B cell (primary cell): ENCODE measurements around the gene PPP2R2C. TPM values are rescaled to one million over a fixed set of nuclear protein-coding genes. Genes with fewer than 3 reads are reported as not detected.

Source experiments
- ATAC-seq: fragments of 200-7000 bp; cut with Tn5 transposase; one replicate; pipeline ENCODE4 v1.10.0; 2021; ENCODE audit warnings: low read depth, mild to moderate bottlenecking, moderate number of reproducible peaks, moderate library complexity
- CTCF ChIA-PET: fragments of 350-600 bp; sonication (Branson Sonifier 250); formaldehyde crosslinking; loops from one replicate; lab custom pipeline; 2021; ENCODE audit warnings: antibody characterized with exemption, inconsistent platforms; lab: Charles Lee
- POLR2A ChIA-PET: fragments of 350-600 bp; sonication (Branson Sonifier 250); formaldehyde crosslinking; loops from one replicate; lab custom pipeline; 2021; ENCODE audit warnings: antibody characterized with exemption; lab: Charles Lee
- DNase-seq: peaks from one replicate; pipeline ENCODE4 v3.0.0; 2013
- H2AFZ ChIP-seq: 2 replicates; pipeline ENCODE4 v1.6.1; 2012; ENCODE audit warnings: mild to moderate bottlenecking, low read depth, low read length; ENCODE audit not compliant: insufficient read depth, poor library complexity, severe bottlenecking
- H3K27ac ChIP-seq, 2 donors: 1 replicate in 1 of 2; 2 replicates in 1 of 2; pipeline ENCODE4 v1.5.1; 2012 to 2013; ENCODE audit warnings: low read length in 2 of 2, mild to moderate bottlenecking in 2 of 2, moderate library complexity in 1 of 2
- H3K27me3 ChIP-seq, 4 experiments: fragments of 200-600 bp in 1 of 4; sonication (generic) in 1 of 4; replicated peaks in 1 of 4; 1 replicate in 2 of 4; 2 replicates in 2 of 4; pipeline versions ENCODE4 v1.6.1 to v1.7.0; 2013 to 2016; ENCODE audit warnings: low read length in 3 of 4, mild to moderate bottlenecking in 2 of 4, mixed read lengths in 1 of 4, moderate library complexity in 1 of 4; ENCODE audit not compliant: insufficient read depth in 4 of 4, control insufficient read depth in 3 of 4; ENCODE audit errors: control extremely low read depth in 1 of 4
- H3K36me3 ChIP-seq, 2 experiments: replicated peaks in 1 of 2; 1 replicate in 1 of 2; 2 replicates in 1 of 2; pipeline versions ENCODE4 v1.6.1 to v1.7.1; 2013; ENCODE audit warnings: low read length in 1 of 2; ENCODE audit not compliant: insufficient read depth in 2 of 2, control insufficient read depth in 1 of 2; ENCODE audit errors: control extremely low read depth in 1 of 2, extremely low read depth in 1 of 2
- H3K4me1 ChIP-seq, 2 donors: fragments of 200-600 bp in 1 of 2; sonication (generic) in 1 of 2; 1 replicate in 1 of 2; 2 replicates in 1 of 2; pipeline versions ENCODE4 v1.5.1 to v1.6.1; 2013 to 2017; ENCODE audit warnings: low read length in 2 of 2; ENCODE audit not compliant: control insufficient read depth in 2 of 2, insufficient read depth in 2 of 2
- H3K4me2 ChIP-seq: replicated peaks from 2 replicates; pipeline ENCODE3; 2012; ENCODE audit warnings: mild to moderate bottlenecking, low read depth, low read length; ENCODE audit not compliant: poor library complexity, severe bottlenecking
- H3K4me3 ChIP-seq, 5 experiments: fragments of 200-600 bp in 1 of 5; sonication (generic) in 1 of 5; 1 replicate in 3 of 5; 2 replicates in 2 of 5; pipeline versions ENCODE4 v1.5.1 to v1.7.0; 2011 to 2016; ENCODE audit warnings: low read length in 4 of 5, mild to moderate bottlenecking in 4 of 5, low read depth in 2 of 5, control low read depth in 1 of 5, moderate library complexity in 1 of 5; ENCODE audit not compliant: insufficient read depth in 1 of 5; ENCODE audit errors: control extremely low read depth in 1 of 5, extremely low read depth in 1 of 5
- H3K79me2 ChIP-seq: fragments of 200-600 bp; sonication (generic); one replicate; pipeline ENCODE4 v1.6.0; 2016; ENCODE audit warnings: low read length; ENCODE audit not compliant: control insufficient read depth, insufficient read depth
- H3K9ac ChIP-seq: fragments of 200-600 bp; sonication (generic); 2 replicates; pipeline ENCODE4 v1.6.1; 2017; ENCODE audit warnings: mild to moderate bottlenecking, low read length, moderate library complexity
- H3K9me3 ChIP-seq, 3 donors: one replicate each; pipeline versions ENCODE4 v1.6.1 to v1.7.1; 2013; ENCODE audit warnings: low read length in 2 of 3; ENCODE audit not compliant: control insufficient read depth in 2 of 3, insufficient read depth in 1 of 3; ENCODE audit errors: control extremely low read depth in 1 of 3
- H4K20me1 ChIP-seq: 2 replicates; pipeline ENCODE4 v1.6.0; 2012; ENCODE audit warnings: mild to moderate bottlenecking, low read length; ENCODE audit not compliant: insufficient read depth, control insufficient read depth, poor library complexity, severe bottlenecking
- H3K27ac Mint-ChIP-seq: one replicate; pipeline ENCODE4 v1.8.0; 2021; ENCODE audit warnings: mixed read lengths
- H3K27me3 Mint-ChIP-seq: one replicate; pipeline ENCODE4 v1.8.0; 2021; ENCODE audit warnings: mixed read lengths
- H3K4me1 Mint-ChIP-seq: one replicate; pipeline ENCODE4 v1.8.0; 2021; ENCODE audit warnings: mixed read lengths
- H3K4me3 Mint-ChIP-seq: one replicate; pipeline ENCODE4 v1.8.0; 2021; ENCODE audit warnings: mixed read lengths
- H3K9me3 Mint-ChIP-seq: one replicate; pipeline ENCODE4 v1.8.0; 2022; ENCODE audit warnings: mixed read lengths; ENCODE audit not compliant: insufficient read depth
- CTCF ChIP-seq: fragments of 200-600 bp; IDR thresholded peaks from one replicate; pipeline ENCODE4 v1.8.0; 2022; ENCODE audit warnings: antibody characterized with exemption, mild to moderate bottlenecking
- EZH2 ChIP-seq: IDR thresholded peaks from 2 replicates; pipeline ENCODE4 v1.6.1; 2012; ENCODE audit warnings: borderline replicate concordance, low read depth, mild to moderate bottlenecking, moderate library complexity, low read length; ENCODE audit not compliant: insufficient read depth, poor library complexity, severe bottlenecking
- WGBS: methylation state at CpG from one replicate; pipeline ENCODE4 v1.1.5; 2013; ENCODE audit warnings: missing lambda C conversion rate; ENCODE audit not compliant: insufficient coverage; 5-methylcytosine and 5-hydroxymethylcytosine counted together
- intact Hi-C: fragments of 100-400 bp; cut with micrococcal nuclease; formaldehyde crosslinking; loops from one replicate; pipeline ENCODE4 v1.10.0; 2022
- polyA plus RNA-seq: library from polyadenylated mRNA; depleted of rRNA; stranded (reverse); fragments of >200 nt; gene quantifications from 2 replicates; pipeline ENCODE4 v1.2.3, GENCODE V29; 2012
- total RNA-seq, 2 donors: library from RNA; stranded (reverse); fragments of 120-200 nt in 1 of 2; gene quantifications; 1 replicate in 1 of 2; 2 replicates in 1 of 2; pipeline versions ENCODE4 v1.2.3 to v1.2.4, GENCODE V29; 2013 to 2022

Gene PPP2R2C
- total and polyA plus RNA-seq, 2 donors (not counting 1 experiment from before 2014, with no cell fraction given) = not detected

- H3K4me3 ChIP-seq = no peak overlapping the region
- CTCF ChIA-PET = no interaction called here
- TF ChIP-seq EZH2 (no peak), CTCF (no peak)
- Mint-ChIP-seq H3K27me3 (peaks cover 28% of the 10 kb centered on the region), H3K27ac (no peak overlapping the region), H3K9me3 (no peaks in the 10 kb centered on the region), H3K4me1 (no peaks in the 10 kb centered on the region), H3K4me3 (no peak overlapping the region)
- POLR2A ChIA-PET = no interaction called here
- H3K79me2 ChIP-seq = no peaks in the 10 kb centered on the region
- ATAC-seq (no peak), DNase-seq (no peak)
- 65% methylated on average over 6 of the region's 6 CpGs for WGBS
- no peak overlapping the region for H3K4me2 ChIP-seq
- H3K4me1 ChIP-seq = no peaks in the 10 kb centered on the region
- H3K27me3 ChIP-seq = no peaks in the 10 kb centered on the region
- no peak overlapping the region for H2AFZ ChIP-seq
- H3K9me3 ChIP-seq = peaks cover 0 to 20% (median 0%) of the 10 kb centered on the region in 3 donors
- H4K20me1 ChIP-seq = no peaks in the 10 kb centered on the region
- intact Hi-C loops = no loop called here
- H3K36me3 ChIP-seq = no peaks in the 10 kb centered on the region
- no peak overlapping the region for H3K27ac ChIP-seq
- no peak overlapping the region for H3K9ac ChIP-seq
These were observed 31.2 kb downstream of the PPP2R2C start for GRCh38 chr4:6441202-6441582.

GRCh38 chr4:6440506-6441201 is 31.8 kb downstream of the PPP2R2C start:
- H3K27ac Mint-ChIP-seq = no peak overlapping the region
- no peak overlapping the region for H2AFZ ChIP-seq
- H3K27me3 ChIP-seq = no peaks in the 10 kb centered on the region
- peaks cover 26% of the 10 kb centered on the region for H3K27me3 Mint-ChIP-seq
- no peak overlapping the region for H3K4me3 ChIP-seq
- POLR2A ChIA-PET = no interaction called here
- intact Hi-C loops = no loop called here
- 59% methylated on average over 8 of the region's 8 CpGs for WGBS
- no peak overlapping the region for H3K4me3 Mint-ChIP-seq
- H3K79me2 ChIP-seq = no peaks in the 10 kb centered on the region
- CTCF ChIA-PET = no interaction called here
- TF ChIP-seq CTCF (no peak), EZH2 (no peak)
- H3K4me1 ChIP-seq = no peaks in the 10 kb centered on the region
- no peaks in the 10 kb centered on the region for H3K36me3 ChIP-seq
- ATAC-seq (no peak), DNase-seq (no peak)
- no peak overlapping the region for H3K27ac ChIP-seq
- H3K9ac ChIP-seq = no peak overlapping the region
- no peaks in the 10 kb centered on the region for H4K20me1 ChIP-seq
- no peak overlapping the region for H3K4me2 ChIP-seq
- H3K9me3 ChIP-seq = peaks cover 0 to 20% (median under 1%) of the 10 kb centered on the region in 3 donors
- H3K4me1 Mint-ChIP-seq = no peaks in the 10 kb centered on the region
- peaks cover 3% of the 10 kb centered on the region for H3K9me3 Mint-ChIP-seq
